Measurements from ENCODE around the gene CCDC88B. TPM values are rescaled to one million over a fixed set of nuclear protein-coding genes. Genes with fewer than 3 reads are reported as not detected.
A peak's percentile ranks its signal among the peaks of the same experiment; 100 is the strongest.

Gene CCDC88B
- total RNA-seq, 1 experiment from 2014 or later, result 17.1 TPM

DNA sequence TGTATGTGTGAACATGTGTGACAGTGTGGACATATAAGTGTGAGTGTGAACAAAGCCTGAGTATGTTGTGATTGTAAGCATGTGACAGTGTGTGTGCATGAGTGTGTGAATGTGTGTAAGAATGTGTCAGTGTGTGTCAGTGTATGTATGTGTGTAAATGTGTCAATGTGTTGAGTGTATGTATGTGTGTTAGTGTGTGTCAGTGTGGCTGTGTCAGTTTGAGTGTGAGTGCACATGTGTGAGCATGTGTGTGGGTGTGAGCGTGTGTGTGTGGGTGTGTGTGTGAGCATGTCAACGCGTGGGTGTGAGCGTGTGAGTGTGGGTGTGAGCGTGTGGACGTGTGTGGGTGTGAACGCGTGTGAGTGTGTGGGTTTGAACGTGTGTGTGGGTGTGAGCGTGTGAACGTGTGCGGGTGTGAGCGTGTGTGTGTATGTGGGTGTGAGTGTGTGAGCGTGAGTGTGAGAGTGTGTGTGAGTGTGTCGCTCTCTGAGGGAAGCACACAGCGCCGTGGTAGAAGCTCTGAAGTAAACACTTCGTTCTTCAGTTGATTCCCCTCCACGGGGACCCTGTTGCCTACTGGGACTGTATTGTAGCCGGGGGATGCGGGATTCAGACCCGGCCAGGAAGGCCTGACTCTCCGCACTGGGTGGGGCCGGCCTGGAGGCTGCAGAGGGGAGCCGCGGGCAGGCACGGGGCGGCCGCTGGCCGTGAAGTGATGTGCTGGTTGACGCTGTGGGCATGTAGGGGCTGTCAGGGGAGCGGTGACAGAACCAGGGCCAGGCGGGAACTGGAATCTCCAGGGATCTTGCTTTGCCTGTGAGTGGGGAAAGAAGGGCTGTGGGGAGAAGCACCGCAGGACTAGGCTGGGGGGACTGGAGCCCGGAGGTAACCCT, 40.1 kb downstream of the CCDC88B start:
- TF ChIP-seq, protein P1, sequence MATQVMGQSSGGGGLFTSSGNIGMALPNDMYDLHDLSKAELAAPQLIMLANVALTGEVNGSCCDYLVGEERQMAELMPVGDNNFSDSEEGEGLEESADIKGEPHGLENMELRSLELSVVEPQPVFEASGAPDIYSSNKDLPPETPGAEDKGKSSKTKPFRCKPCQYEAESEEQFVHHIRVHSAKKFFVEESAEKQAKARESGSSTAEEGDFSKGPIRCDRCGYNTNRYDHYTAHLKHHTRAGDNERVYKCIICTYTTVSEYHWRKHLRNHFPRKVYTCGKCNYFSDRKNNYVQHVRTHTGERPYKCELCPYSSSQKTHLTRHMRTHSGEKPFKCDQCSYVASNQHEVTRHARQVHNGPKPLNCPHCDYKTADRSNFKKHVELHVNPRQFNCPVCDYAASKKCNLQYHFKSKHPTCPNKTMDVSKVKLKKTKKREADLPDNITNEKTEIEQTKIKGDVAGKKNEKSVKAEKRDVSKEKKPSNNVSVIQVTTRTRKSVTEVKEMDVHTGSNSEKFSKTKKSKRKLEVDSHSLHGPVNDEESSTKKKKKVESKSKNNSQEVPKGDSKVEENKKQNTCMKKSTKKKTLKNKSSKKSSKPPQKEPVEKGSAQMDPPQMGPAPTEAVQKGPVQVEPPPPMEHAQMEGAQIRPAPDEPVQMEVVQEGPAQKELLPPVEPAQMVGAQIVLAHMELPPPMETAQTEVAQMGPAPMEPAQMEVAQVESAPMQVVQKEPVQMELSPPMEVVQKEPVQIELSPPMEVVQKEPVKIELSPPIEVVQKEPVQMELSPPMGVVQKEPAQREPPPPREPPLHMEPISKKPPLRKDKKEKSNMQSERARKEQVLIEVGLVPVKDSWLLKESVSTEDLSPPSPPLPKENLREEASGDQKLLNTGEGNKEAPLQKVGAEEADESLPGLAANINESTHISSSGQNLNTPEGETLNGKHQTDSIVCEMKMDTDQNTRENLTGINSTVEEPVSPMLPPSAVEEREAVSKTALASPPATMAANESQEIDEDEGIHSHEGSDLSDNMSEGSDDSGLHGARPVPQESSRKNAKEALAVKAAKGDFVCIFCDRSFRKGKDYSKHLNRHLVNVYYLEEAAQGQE (IDR thresholded peaks at IDR 0.05; ENCODE audit: insufficient read depth in 1 of 2, low read depth in 2 of 2, low read length in 1 of 2), result no peak
- TF ChIP-seq POLR2AphosphoS5 (IDR thresholded peaks at IDR 0.05; ENCODE audit: low read depth, low read length), result no peak
- no peaks in the 10 kb centered on the region for H3K27me3 ChIP-seq (ENCODE audit: control insufficient read depth, insufficient read depth, low read length)
- intact Hi-C loops (cut with micrococcal nuclease; ENCODE audit: unreplicated experiment), result no loop called here
- peak; percentile 48; the same call in 1 of the 2 replicates for ATAC-seq
- in situ Hi-C loops (cut with HindIII; ENCODE audit: low pct_unique_long_range_greater_than_20kb, low sequenced_read_pairs), result no loop called here
- no peaks in the 10 kb centered on the region for H3K9me3 ChIP-seq (ENCODE audit: control insufficient read depth, insufficient read depth, low read depth, low read length)
- no peak overlapping the region for H3K4me3 ChIP-seq (ENCODE audit: low read depth in 2 of 2, low read length in 2 of 2)
- ChIA-PET POLR2A (no interaction called here), CTCF (interaction anchor here (0.6 kb wide), 1 partner anchor 79 kb away, joined by 3 read pairs; no protein-coding TSS in a partner anchor)
- H3K36me3 ChIP-seq (ENCODE audit: control insufficient read depth, insufficient read depth, low read length), result no peaks in the 10 kb centered on the region
- peaks cover 2% of the 10 kb centered on the region; the same call in 1 of the 2 replicates for H3K4me1 ChIP-seq (ENCODE audit: control insufficient read depth, insufficient read depth, low read length)
- H3K27ac ChIP-seq (ENCODE audit: low read length), result no peak overlapping the region
- no peak for DNase-seq (ENCODE audit: low read depth, low spot score)
- no TSS peak for BruUV-seq (replicated peaks)

DNA sequence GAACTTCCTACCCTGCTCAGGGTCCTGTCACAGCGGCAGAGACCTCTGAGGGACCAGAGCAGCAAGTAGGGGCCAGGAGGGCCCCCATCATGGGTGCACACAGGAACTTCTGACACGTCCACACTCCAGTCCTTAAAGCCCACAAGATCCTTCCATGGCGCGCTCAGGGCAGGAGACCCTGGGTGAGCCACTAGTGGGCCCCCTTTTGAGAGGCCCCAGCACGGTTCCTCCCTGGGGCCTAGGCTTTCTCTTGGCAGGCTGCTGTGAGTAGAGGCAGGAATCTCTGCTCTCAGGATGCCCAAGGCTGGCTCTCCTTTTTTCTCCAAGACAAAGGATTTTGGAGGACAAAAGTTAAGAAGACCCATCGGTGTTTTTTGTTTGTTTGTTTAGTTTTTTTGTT, 41.3 kb downstream of the CCDC88B start:
- ATAC-seq (no peak), DNase-seq (ENCODE audit: low read depth, low spot score) (no peak)
- BruUV-seq (replicated peaks), result no TSS peak
- ChIA-PET CTCF (no interaction called here), POLR2A (interaction anchor here (0.6 kb wide), 1 partner anchor 393 kb away, joined by 7 read pairs; no protein-coding TSS in a partner anchor)
- in situ Hi-C loops (cut with HindIII; ENCODE audit: low pct_unique_long_range_greater_than_20kb, low sequenced_read_pairs) (no loop called here), intact Hi-C loops (cut with micrococcal nuclease; ENCODE audit: unreplicated experiment) (no loop called here)
- Histone ChIP-seq H3K4me1 (ENCODE audit: control insufficient read depth, insufficient read depth, low read length) (peaks cover 6% of the 10 kb centered on the region; the same call in 1 of the 2 replicates), H3K9me3 (ENCODE audit: control insufficient read depth, insufficient read depth, low read depth, low read length) (no peaks in the 10 kb centered on the region), H3K36me3 (ENCODE audit: control insufficient read depth, insufficient read depth, low read length) (no peaks in the 10 kb centered on the region), H3K27ac (ENCODE audit: low read length) (no peak overlapping the region), H3K4me3 (ENCODE audit: low read depth in 2 of 2, low read length in 2 of 2) (no peak overlapping the region), H3K27me3 (ENCODE audit: control insufficient read depth, insufficient read depth, low read length) (no peaks in the 10 kb centered on the region)
- TF ChIP-seq POLR2AphosphoS5 (IDR thresholded peaks at IDR 0.05; ENCODE audit: low read depth, low read length) (no peak), TCF7L2 (IDR thresholded peaks at IDR 0.05; ENCODE audit: low read depth, low read length) (no peak), SIN3A (IDR thresholded peaks at IDR 0.05; ENCODE audit: borderline replicate concordance, insufficient read depth, low read depth, low read length) (no peak)
- TF ChIP-seq, protein P2, sequence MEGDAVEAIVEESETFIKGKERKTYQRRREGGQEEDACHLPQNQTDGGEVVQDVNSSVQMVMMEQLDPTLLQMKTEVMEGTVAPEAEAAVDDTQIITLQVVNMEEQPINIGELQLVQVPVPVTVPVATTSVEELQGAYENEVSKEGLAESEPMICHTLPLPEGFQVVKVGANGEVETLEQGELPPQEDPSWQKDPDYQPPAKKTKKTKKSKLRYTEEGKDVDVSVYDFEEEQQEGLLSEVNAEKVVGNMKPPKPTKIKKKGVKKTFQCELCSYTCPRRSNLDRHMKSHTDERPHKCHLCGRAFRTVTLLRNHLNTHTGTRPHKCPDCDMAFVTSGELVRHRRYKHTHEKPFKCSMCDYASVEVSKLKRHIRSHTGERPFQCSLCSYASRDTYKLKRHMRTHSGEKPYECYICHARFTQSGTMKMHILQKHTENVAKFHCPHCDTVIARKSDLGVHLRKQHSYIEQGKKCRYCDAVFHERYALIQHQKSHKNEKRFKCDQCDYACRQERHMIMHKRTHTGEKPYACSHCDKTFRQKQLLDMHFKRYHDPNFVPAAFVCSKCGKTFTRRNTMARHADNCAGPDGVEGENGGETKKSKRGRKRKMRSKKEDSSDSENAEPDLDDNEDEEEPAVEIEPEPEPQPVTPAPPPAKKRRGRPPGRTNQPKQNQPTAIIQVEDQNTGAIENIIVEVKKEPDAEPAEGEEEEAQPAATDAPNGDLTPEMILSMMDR (IDR thresholded peaks at IDR 0.05), result no peak
- TF ChIP-seq, protein P1 (IDR thresholded peaks at IDR 0.05; ENCODE audit: insufficient read depth in 1 of 2, low read depth in 2 of 2, low read length in 1 of 2), result no peak

All from Panc1 (cell line).